H1 (cell line): Measurements from ENCODE around the gene CA9. TPM values are rescaled to one million over a fixed set of nuclear protein-coding genes. Genes with fewer than 3 reads are reported as not detected.

Source experiments
- CTCF ChIA-PET: fragments of 300-600 bp; sonication (Branson Sonifier 250); formaldehyde crosslinking; loops from one replicate; lab custom pipeline; 2021; ENCODE audit not compliant: partially characterized antibody; lab: Charles Lee
- POLR2A ChIA-PET: fragments of 300-600 bp; sonication (Branson Sonifier 250); formaldehyde crosslinking; loops from one replicate; lab custom pipeline; 2021; ENCODE audit warnings: inconsistent platforms; ENCODE audit not compliant: partially characterized antibody; lab: Charles Lee
- DNase-seq, 2 experiments: peaks; one replicate each; pipeline versions ENCODE4 v3.0.0 to v3.0.0-alpha.2; 2010 to 2022; ENCODE audit warnings: low spot score in 2 of 2, low read depth in 1 of 2, mixed read lengths in 1 of 2
- FAIRE-seq: peaks from 2 replicates; lab custom pipeline; 2011; peaks lifted over from hg19 to GRCh38; lab: Jason Lieb, UNC
- H2AFZ ChIP-seq: 2 replicates; pipeline ENCODE4 v1.8.1; 2012; ENCODE audit warnings: low read length, inconsistent platforms
- H2AK5ac ChIP-seq: 2 replicates; pipeline ENCODE4 v1.6.1; 2013; ENCODE audit warnings: low read depth, low read length
- H2BK120ac ChIP-seq: replicated peaks from 2 replicates; pipeline ENCODE3; 2013; ENCODE audit warnings: low read depth, low read length, inconsistent platforms
- H2BK12ac ChIP-seq: 2 replicates; pipeline ENCODE4 v1.6.1; 2013; ENCODE audit warnings: low read depth, low read length
- H2BK15ac ChIP-seq: 2 replicates; pipeline ENCODE4 v1.6.1; 2013; ENCODE audit warnings: low read length
- H2BK20ac ChIP-seq: 2 replicates; pipeline ENCODE4 v1.6.1; 2013; ENCODE audit warnings: low read length
- H2BK5ac ChIP-seq: 2 replicates; pipeline ENCODE4 v1.6.1; 2013; ENCODE audit warnings: low read depth, low read length
- H3K14ac ChIP-seq: 2 replicates; pipeline ENCODE4 v1.6.1; 2013; ENCODE audit warnings: inconsistent platforms; ENCODE audit not compliant: insufficient read length
- H3K18ac ChIP-seq: 2 replicates; pipeline ENCODE4 v1.6.1; 2013; ENCODE audit warnings: low read length; ENCODE audit errors: extremely low read depth
- H3K23ac ChIP-seq: 2 replicates; pipeline ENCODE4 v1.6.1; 2013; ENCODE audit warnings: inconsistent platforms; ENCODE audit not compliant: insufficient read length
- H3K23me2 ChIP-seq: 2 replicates; pipeline ENCODE4 v1.6.1; 2013; ENCODE audit warnings: low read depth, low read length
- H3K27ac ChIP-seq: 2 replicates; pipeline ENCODE4 v1.6.1; 2011; ENCODE audit warnings: low read depth, low read length, inconsistent platforms
- H3K27me3 ChIP-seq, 4 experiments: replicated peaks in 1 of 4; 1 replicate in 1 of 4; 2 replicates in 3 of 4; pipeline versions ENCODE4 v1.6.1 to v1.8.1; 2011 to 2013; ENCODE audit warnings: low read length in 3 of 4, mild to moderate bottlenecking in 3 of 4, inconsistent platforms in 2 of 4, mixed read lengths in 2 of 4, moderate library complexity in 1 of 4; ENCODE audit not compliant: control insufficient read depth in 3 of 4, insufficient read depth in 3 of 4; ENCODE audit errors: extremely low read depth in 1 of 4
- H3K36me3 ChIP-seq, 4 experiments: 2 replicates each; pipeline versions ENCODE4 v1.6.1 to v1.8.1; 2011 to 2013; ENCODE audit warnings: mild to moderate bottlenecking in 4 of 4, low read length in 3 of 4, moderate library complexity in 2 of 4, control low read depth in 1 of 4, inconsistent platforms in 1 of 4; ENCODE audit not compliant: insufficient read depth in 4 of 4, control insufficient read depth in 2 of 4
- H3K4ac ChIP-seq: replicated peaks from 2 replicates; pipeline ENCODE3; 2013; ENCODE audit warnings: low read length, low read depth, mixed read lengths, inconsistent platforms; ENCODE audit not compliant: insufficient read length
- H3K4me1 ChIP-seq, 4 experiments: replicated peaks in 1 of 4; 1 replicate in 1 of 4; 2 replicates in 3 of 4; pipeline versions ENCODE4 v1.6.1 to v1.8.1; 2011 to 2013; ENCODE audit warnings: low read length in 3 of 4, inconsistent platforms in 2 of 4, mixed read lengths in 1 of 4; ENCODE audit not compliant: insufficient read depth in 4 of 4, control insufficient read depth in 3 of 4
- H3K4me2 ChIP-seq, 2 experiments: 2 replicates each; pipeline versions ENCODE4 v1.6.1 to v1.8.1; 2011 to 2013; ENCODE audit warnings: low read depth in 2 of 2, low read length in 2 of 2, control low read depth in 1 of 2, inconsistent platforms in 1 of 2, mild to moderate bottlenecking in 1 of 2; ENCODE audit not compliant: insufficient read depth in 1 of 2
- H3K4me3 ChIP-seq, 4 experiments: fragments of 200-600, 300-600 bp in 1 of 4; sonication (generic), shearing (Covaris generic), sonication (Bioruptor Twin) in 1 of 4; 2 replicates each; pipeline versions ENCODE4 v1.5.1 to v1.8.1; 2011 to 2016; ENCODE audit warnings: low read length in 4 of 4, low read depth in 3 of 4, control low read depth in 2 of 4, inconsistent platforms in 2 of 4, mild to moderate bottlenecking in 2 of 4, mixed read lengths in 1 of 4, moderate library complexity in 1 of 4; ENCODE audit not compliant: insufficient read depth in 2 of 4; ENCODE audit errors: extremely low read depth in 1 of 4
- H3K56ac ChIP-seq: replicated peaks from 2 replicates; pipeline ENCODE3; 2013; ENCODE audit warnings: low read depth, mild to moderate bottlenecking, mixed read lengths, low read length, inconsistent platforms; ENCODE audit not compliant: insufficient read length
- H3K79me1 ChIP-seq: 2 replicates; pipeline ENCODE4 v1.6.1; 2013; ENCODE audit warnings: low read depth, low read length, control low read depth
- H3K79me2 ChIP-seq, 2 experiments: 2 replicates each; pipeline versions ENCODE4 v1.6.1 to v1.8.1; 2012 to 2013; ENCODE audit warnings: low read length in 2 of 2, mild to moderate bottlenecking in 2 of 2, inconsistent platforms in 1 of 2; ENCODE audit not compliant: insufficient read depth in 2 of 2, control insufficient read depth in 1 of 2
- H3K9ac ChIP-seq, 4 experiments: replicated peaks in 1 of 4; 1 replicate in 1 of 4; 2 replicates in 3 of 4; pipeline versions ENCODE4 v1.6.1 to v1.8.1; 2011 to 2013; ENCODE audit warnings: low read depth in 3 of 4, low read length in 3 of 4, control low read depth in 2 of 4, mild to moderate bottlenecking in 2 of 4, moderate library complexity in 2 of 4, inconsistent platforms in 1 of 4; ENCODE audit errors: extremely low read depth in 1 of 4
- H3K9me3 ChIP-seq, 2 experiments: 2 replicates each; pipeline versions ENCODE4 v1.6.1 to v1.8.1; 2012 to 2013; ENCODE audit warnings: mild to moderate bottlenecking in 2 of 2, moderate library complexity in 2 of 2, control low read depth in 1 of 2, inconsistent platforms in 1 of 2, low read depth in 1 of 2, low read length in 1 of 2, mixed read lengths in 1 of 2; ENCODE audit not compliant: insufficient read depth in 2 of 2
- H4K20me1 ChIP-seq, 2 experiments: replicated peaks in 1 of 2; 2 replicates each; pipeline versions ENCODE3 to v1.8.1; 2011 to 2013; ENCODE audit warnings: inconsistent platforms in 2 of 2, low read length in 2 of 2, mild to moderate bottlenecking in 1 of 2; ENCODE audit not compliant: insufficient read depth in 2 of 2, control insufficient read depth in 1 of 2
- H4K5ac ChIP-seq: 2 replicates; pipeline ENCODE4 v1.6.1; 2013; ENCODE audit warnings: low read length, low read depth, mixed read lengths, inconsistent platforms; ENCODE audit not compliant: insufficient read length
- H4K8ac ChIP-seq: 2 replicates; pipeline ENCODE4 v1.8.0; 2013; ENCODE audit warnings: mild to moderate bottlenecking, moderate library complexity, low read length, inconsistent platforms; ENCODE audit not compliant: insufficient read depth; ENCODE audit errors: extremely low read depth
- H4K91ac ChIP-seq: replicated peaks from 2 replicates; pipeline ENCODE3; 2013; ENCODE audit warnings: low read length, mixed read lengths, inconsistent platforms; ENCODE audit not compliant: insufficient read length
- WGBS, 2 experiments: shearing (Covaris generic) in 1 of 2; methylation state at CpG; one replicate each; pipeline versions ENCODE4 v1.1.6 to v1.1.7; 2013 to 2015; ENCODE audit warnings: low lambda C conversion rate in 2 of 2, mixed read lengths in 2 of 2, inconsistent platforms in 1 of 2, low coverage in 1 of 2, missing lambda C conversion rate in 1 of 2; ENCODE audit not compliant: insufficient replicate concordance in 2 of 2, insufficient coverage in 1 of 2, insufficient read length in 1 of 2; ENCODE audit errors: extremely low coverage in 1 of 2, missing lambda C conversion rate in 1 of 2; 5-methylcytosine and 5-hydroxymethylcytosine counted together
- polyA plus RNA-seq, 7 experiments: library from polyadenylated mRNA; depleted of rRNA in 3 of 7; stranded (reverse) in 5 of 7; unstranded in 2 of 7; fragments of >200 nt in 5 of 7; fragments of 200-250 nt in 2 of 7; gene quantifications; 1 replicate in 5 of 7; 2 replicates in 1 of 7; 4 replicates in 1 of 7; pipeline versions ENCODE4 v1.2.1 to v1.2.3, GENCODE V29; 2011 to 2013; ENCODE audit warnings: missing spikeins in 2 of 7, mixed read lengths in 2 of 7
- total RNA-seq: library from RNA; stranded (reverse); fragmentation: NEBNext Ultra II Directional; extraction: Animal tissue kit (Norgen Biotek cat#: 25700); gene quantifications from 2 replicates; pipeline ENCODE4 v1.2.1, GENCODE V29; 2021

CA9 gene
- total and polyA plus RNA-seq, 2 of the 8 experiments (the other 6 are each of a cell fraction or from before 2014, with no cell fraction given): 1.3 to 1.8 TPM

DNA sequence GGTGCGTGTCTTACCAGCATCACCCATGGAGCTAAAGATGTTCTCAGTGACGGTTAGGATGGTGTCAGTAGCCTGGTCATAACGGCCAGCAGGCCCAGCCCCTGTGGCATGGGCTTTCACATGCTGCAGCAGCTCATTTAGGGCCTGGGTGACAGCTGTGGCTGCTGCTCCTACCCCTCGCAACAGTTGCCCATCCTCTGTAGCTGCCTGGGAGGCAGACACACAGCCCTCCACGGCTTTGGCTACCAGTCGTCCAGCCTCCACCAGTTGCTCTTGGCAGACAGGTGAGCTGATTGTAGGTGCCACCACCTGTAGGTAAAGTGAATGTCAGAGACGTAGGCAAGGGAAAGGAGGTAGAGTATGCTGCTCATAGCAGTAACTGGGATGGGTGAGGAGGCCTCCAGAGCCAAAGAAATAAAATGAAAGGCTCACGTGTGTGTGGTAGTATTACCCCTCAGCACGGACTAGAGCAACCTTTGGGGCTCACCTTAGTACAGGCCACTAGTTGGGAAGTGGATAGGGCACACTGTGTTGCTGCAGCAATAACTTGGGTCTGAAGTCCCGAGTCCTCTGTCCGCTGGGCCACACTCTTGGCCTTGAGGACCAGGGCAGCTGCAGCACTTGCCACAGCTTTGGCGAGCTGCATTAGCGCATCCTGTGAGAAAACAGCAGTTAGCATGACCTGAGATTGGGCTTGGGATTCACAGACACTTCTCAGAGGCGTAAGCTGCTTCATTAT, 43.6 kb downstream of the CA9 start:
- Histone ChIP-seq H2AK5ac (no peak overlapping the region), H2BK12ac (no peak overlapping the region), H3K4me3 (no peak overlapping the region), H4K5ac (no peak overlapping the region), H3K18ac (no peak overlapping the region), H3K4me1 (no peaks in the 10 kb centered on the region), H3K27ac (no peak overlapping the region), H2BK15ac (no peak overlapping the region), H2BK5ac (no peak overlapping the region), H3K9me3 (no peaks in the 10 kb centered on the region), H4K20me1 (peaks cover 0 to 2% of the 10 kb centered on the region in 2 experiments), H3K9ac (no peak overlapping the region), H2AFZ (no peak overlapping the region), H3K27me3 (no peaks in the 10 kb centered on the region), H3K79me2 (no peaks in the 10 kb centered on the region), H2BK120ac (no peak overlapping the region), H3K79me1 (peaks cover 3% of the 10 kb centered on the region; the same call in 1 of the 2 replicates), H3K14ac (no peak overlapping the region), H3K56ac (no peak overlapping the region), H3K4me2 (no peak overlapping the region), H3K23me2 (no peaks in the 10 kb centered on the region), H2BK20ac (no peak overlapping the region), H3K23ac (no peak overlapping the region), H4K91ac (no peak overlapping the region), H3K4ac (no peak overlapping the region), H3K36me3 (peaks cover 33 to 91% (median 64%) of the 10 kb centered on the region in 4 experiments), H4K8ac (no peak overlapping the region; the same call in 1 of the 2 replicates)
- POLR2A ChIA-PET: interaction anchor here (0.8 to 10.5 kb wide), 6 partner anchors 10 to 27 kb away, joined by 3 to 51 read pairs (median 7); partner anchors contain the start of genes CREB3 and TLN1
- DNase-seq: no peak
- WGBS, 2 experiments: 93% methylated on average over 14 of the region's 14 CpGs; no CpG with 5 or more reads in 1 of the 2 experiments
- FAIRE-seq: no peak
- CTCF ChIA-PET: interaction anchor here (0.7 to 13.8 kb wide), 10 partner anchors 9 to 71 kb away, joined by 3 to 198 read pairs (median 4); partner anchors contain the start of genes ARHGEF39, CCDC107, CREB3 and RMRP
